ENCODE measurements around the gene MARK4.

GRCh38 chr19:45340899-45341453, 89.9 kb downstream of the MARK4 start:
- no peak for TF ChIP-seq POLR2A (IDR thresholded peaks at IDR 0.05)
- TF ChIP-seq, protein P1, sequence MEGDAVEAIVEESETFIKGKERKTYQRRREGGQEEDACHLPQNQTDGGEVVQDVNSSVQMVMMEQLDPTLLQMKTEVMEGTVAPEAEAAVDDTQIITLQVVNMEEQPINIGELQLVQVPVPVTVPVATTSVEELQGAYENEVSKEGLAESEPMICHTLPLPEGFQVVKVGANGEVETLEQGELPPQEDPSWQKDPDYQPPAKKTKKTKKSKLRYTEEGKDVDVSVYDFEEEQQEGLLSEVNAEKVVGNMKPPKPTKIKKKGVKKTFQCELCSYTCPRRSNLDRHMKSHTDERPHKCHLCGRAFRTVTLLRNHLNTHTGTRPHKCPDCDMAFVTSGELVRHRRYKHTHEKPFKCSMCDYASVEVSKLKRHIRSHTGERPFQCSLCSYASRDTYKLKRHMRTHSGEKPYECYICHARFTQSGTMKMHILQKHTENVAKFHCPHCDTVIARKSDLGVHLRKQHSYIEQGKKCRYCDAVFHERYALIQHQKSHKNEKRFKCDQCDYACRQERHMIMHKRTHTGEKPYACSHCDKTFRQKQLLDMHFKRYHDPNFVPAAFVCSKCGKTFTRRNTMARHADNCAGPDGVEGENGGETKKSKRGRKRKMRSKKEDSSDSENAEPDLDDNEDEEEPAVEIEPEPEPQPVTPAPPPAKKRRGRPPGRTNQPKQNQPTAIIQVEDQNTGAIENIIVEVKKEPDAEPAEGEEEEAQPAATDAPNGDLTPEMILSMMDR (IDR thresholded peaks at IDR 0.05) = no peak
- TF ChIP-seq POLR2AphosphoS5 (IDR thresholded peaks at IDR 0.05) = no peak

Data from transverse colon (tissue), 4 donors.